ENCODE results near the gene NTRK1.

NTRK1 gene

DNA sequence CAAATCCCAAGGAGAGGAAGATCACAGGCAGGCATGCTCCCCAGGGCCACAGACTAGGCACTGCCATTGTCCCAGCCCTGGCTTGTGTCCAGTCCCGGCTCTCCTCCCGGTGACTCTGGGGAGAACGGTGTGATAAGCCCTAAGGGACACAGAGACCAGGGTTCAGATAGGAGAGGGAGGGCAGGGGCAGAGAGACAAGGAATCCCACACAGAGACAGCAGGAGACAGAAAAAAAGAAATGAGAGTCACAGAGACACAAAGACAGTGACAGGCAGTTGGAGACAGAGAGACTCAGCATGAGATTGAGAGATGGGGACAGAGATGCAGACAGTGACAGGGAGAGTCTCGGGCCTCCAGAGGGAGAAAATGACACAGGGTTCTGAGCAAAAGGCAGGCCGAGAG is 2.1 kb upstream of the NTRK1 start:
- no peak for DNase-seq

DNA sequence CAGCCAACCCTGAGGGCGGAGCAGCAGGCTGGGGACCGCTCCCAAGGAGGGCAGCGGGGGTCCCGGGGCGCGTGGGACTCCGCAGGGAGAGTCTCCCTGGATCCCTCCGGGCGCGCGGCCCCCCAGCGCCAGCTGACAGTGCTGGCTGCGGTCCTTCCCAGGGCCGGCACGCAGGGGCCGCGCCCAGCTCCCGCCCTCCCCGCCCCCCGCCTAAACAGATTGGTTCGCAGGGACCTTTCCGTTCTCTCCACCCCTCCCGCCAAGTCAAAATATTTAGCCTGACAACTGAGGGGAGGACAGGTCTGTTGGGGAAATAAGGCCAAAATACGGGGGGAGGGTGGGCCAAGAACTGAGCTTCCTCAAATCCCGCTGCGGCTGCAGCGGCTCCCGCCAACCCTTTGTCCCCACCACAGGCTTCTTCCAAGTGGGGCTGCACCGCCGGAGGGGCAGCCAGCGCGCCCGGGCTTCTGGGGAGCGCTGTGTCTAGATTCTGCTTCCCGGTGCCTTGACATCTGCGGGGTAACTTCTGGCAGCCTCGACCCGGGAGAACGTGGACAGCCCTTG is 1.6 kb upstream of the NTRK1 start, which contains the start of gene INSRR:
TSS of gene INSRR (minus strand) at position 159 of the 564 bp plus-strand sequence. CDS start 496 bp downstream, outside the sequence.
- DNase-seq: no peak

DNA sequence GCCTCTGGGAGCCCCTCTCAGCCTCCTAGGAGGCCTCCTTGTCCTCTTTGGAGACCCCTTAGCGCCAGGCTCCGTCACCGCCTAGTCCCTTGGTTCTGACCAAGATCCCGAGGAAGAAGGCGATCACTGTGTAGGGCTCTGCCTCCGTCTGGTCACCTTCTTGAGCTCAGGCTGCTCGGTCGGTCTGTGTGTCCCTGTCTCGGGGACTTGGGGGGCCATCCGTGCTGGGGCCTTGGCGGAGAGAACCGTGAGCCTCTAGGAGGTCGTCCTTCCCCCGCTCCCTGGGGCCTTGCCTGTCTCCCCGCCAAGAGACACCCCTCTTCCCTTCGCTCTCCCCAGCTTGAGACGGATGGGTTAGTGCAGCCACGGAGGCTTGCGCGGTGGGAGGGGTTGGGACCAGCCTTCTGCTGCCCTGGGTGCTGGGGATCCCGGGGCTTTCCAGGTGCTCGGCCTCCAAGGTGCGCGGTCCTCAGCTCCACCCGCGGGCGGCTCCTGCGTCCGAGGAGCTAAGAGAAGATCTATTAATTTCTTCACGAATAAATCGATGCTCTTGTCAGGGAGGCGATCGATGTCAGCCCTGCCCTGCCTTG is 1.0 kb upstream of the NTRK1 start:
- DNase-seq: no peak

DNA sequence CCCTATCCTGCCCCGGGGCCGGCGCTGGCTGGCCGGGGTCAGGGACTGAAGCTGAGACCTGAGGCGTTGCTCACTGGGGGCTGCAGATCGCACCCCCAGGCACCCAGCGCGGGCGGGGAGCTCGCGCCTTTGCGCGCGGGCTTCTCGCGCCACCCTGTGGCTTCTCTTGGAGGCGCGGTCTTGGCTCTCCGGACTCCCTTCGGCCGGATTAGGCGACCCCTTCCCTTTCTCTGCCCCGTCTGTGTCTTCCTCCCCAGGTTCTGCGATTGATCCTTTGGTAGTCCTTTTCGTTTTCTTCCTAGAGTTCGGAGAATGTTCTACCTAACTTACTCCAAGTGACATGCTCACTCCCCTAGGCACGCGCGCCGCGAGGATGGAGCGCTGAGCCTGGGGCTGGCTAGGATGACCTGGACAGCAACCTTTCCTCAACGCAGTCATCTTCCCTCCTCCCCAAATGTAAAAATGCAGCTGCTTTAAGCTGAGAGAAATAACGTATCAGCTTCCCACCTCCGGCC is 495 bp upstream of the NTRK1 start:
- peak; percentile 29 for DNase-seq

DNA sequence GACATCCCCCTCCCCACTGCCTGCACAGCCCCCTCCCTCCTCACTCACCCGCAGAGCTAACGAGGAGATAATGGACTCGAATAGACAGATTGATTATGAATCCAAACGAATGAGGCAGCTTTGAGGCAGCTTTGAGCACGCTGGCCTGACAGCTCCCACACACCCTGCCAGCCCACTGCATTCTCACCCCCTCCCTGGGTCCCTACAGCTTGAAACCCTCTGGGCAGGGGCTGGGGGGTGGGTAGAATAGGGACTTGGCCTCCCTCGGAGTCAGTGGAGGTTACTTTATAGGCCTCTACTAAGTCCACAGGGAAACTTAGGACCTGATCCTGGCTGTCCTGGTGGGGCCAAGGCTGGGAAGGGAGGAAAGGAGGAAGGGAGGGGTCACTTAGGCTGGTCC is 1.9 kb downstream of the NTRK1 start:
- no peak for DNase-seq

DNA sequence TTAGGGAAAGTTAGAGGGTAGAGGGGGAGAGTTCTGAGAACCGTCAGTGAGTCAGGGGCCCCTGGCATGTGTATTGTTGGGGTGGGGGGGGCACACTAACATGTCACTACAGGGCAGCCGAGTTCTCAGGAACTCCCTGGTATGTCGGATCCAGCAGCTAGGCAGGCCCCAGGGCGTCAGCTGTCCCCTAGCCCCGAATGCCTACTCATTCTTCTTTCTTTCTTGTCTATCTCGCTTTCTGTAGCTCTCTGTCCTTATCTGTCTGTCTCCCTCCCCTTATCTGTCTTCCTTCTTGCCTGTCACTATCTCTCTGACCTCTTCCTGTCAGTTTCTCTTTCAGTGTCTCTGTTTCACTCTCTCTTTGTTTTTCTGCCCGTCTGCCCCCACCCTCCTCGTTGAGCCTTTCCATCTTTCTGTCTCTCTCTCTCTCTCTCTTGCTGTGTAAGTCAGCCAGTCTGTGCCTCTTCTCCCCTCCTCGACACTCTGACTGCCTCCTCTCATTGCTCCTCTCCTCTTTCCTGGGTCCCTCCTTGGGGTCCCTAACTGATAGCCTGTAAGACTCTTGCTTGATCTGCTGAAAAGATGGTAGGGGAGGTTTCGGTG is 2.4 kb downstream of the NTRK1 start:
- DNase-seq: no peak

DNA sequence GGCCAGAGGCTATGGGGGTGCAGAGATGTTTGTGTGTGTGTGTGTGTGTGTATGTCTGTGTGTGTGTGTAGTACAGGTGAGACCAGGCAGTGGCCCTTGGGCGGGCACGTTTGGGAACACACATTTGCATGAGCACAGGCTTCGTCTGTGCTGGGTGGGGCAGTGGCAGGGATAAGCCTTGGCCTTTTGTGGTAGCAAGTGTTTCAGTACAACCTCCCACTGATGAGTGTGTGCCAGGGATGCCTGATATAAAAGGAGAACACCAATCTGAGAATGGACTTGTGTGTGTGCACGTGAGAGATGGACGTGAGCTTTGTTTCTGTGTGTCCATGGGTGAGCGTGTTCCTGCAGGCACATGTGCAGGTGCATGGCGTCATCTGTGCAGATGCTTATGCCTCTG is 3.0 kb downstream of the NTRK1 start:
- no peak for DNase-seq

DNA sequence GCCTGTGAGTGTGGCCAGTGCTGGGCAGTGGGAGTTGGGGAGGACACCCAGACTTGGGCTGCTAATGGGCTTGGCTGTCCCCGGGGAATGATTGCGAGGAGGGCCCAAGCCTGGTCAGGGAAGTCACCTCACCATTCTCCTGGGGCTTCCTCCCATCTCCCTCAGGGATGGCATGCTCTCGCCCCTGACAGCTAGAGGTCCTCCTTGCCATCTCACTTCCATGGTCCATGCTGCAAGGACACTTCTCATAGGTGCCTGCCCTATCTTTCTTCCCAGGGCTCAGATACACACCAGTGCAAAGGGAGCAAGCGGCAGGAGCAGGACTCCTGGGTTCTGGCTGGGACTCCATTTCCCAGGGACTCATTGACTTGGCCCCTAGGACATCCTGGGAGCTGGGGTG is 4.1 kb downstream of the NTRK1 start:
- DNase-seq: no peak

DNA sequence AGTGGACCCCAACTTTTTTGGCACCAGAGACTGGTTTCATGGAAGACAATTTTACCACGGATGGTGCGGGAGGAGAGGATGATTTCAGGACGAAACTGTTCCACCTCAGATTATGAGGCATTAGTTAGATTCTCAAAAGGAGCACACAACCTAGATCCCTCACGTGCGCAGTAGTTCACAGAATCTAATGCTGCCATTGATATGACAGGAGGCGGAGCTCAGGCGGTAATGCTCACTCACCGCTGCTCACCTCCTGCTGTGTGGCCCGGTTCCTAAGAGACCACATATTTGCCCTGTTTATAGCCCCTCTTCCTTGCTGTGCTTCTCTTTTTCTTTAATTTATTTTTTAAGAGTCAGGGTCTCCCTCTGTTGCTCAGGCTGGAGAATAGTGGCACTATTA is 4.6 kb downstream of the NTRK1 start:
- no peak for DNase-seq

DNA sequence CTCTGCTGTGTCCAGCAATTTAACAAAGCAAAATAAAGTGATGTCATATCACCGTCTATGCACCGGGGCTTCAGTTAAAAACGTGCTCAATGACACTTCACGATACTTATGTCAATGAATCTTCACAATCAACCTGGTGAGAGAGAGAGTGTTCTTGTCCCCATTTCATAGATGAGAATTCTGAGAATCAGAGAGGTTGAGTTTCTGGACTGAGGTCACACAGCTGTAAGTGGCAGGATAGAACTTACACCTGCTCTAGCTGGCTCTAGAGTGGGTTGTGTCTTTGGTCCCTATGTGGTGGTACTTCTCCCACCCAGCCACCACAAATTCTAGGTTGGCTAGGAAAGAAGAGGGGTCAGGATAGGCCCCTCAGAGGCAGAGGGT is 5.2 kb downstream of the NTRK1 start:
- DNase-seq: no peak

DNA sequence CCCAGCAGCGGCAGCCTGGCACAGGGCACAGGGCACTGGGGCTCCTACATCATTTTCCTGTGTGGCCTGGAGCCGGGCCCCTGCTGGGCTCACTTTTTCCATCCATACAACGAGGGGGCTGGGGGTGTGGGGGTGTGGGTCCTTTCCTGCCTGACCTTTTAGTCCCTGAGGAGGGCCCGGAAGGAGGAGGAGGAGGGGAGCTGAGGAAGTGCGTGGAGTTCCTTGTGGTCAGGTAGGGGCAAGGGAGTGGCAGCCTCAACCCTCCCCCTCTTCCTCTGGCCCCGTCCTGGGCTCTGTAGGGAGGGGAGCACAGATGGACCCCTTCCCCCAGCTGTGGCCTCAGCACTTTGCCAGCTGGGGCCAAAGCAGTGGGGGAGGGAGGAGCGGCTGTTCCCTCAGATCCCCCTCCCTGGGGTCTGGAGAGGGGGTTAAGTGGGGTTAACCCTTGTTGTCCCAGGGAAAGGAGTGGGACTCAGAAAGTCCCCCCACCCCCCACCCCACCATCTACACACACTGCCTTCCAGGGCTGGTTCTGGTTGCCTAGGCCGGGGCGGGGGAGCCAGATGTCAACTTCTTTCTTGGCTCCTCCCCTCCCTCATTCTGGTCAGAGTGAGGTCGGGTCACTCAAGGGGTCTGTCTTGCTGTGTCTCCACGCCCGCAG is 5.7 kb downstream of the NTRK1 start:
- DNase-seq: no peak

DNA sequence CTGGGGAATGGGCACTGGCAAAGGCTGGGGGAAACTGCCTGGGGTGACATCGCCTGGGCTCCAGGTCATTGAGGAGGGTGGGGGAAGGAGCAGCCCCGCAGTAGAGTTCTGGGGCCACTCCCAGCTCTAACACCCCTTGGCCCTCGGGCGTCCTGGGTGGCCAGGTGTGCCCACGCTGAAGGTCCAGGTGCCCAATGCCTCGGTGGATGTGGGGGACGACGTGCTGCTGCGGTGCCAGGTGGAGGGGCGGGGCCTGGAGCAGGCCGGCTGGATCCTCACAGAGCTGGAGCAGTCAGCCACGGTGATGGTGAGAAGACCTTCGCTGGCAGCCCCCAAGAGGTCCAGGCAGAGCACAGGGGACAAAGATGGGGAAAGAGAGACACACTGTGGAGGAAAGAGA is 7.7 kb downstream of the NTRK1 start:
- no peak for DNase-seq

DNA sequence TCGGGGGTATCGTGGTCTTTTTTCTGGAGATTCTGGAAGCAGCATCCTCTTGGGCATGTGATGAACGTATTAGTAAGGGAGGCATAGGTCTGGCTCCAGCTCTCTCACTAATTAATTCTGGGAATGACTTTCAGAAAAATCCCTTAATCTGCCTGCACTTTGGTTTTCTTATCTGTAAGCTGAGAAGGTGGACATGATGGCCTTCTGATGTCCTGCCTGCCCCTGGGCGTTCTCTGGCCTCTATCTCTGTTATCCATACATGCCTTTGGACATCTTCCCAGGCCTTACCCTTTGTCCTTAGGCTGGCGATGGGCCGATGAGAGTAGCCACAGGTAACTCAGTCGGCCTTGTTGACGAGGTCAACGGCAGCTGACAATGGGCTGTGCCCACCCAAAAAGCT is 8.8 kb downstream of the NTRK1 start:
- no peak for DNase-seq

DNA sequence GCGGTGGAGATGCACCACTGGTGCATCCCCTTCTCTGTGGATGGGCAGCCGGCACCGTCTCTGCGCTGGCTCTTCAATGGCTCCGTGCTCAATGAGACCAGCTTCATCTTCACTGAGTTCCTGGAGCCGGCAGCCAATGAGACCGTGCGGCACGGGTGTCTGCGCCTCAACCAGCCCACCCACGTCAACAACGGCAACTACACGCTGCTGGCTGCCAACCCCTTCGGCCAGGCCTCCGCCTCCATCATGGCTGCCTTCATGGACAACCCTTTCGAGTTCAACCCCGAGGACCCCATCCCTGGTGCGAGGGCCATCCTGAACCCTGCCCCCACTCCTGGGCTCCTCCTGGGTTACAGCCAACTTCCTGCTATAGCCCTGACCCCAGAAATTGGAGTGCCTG is 13.0 kb downstream of the NTRK1 start:
- DNase-seq: no peak

DNA sequence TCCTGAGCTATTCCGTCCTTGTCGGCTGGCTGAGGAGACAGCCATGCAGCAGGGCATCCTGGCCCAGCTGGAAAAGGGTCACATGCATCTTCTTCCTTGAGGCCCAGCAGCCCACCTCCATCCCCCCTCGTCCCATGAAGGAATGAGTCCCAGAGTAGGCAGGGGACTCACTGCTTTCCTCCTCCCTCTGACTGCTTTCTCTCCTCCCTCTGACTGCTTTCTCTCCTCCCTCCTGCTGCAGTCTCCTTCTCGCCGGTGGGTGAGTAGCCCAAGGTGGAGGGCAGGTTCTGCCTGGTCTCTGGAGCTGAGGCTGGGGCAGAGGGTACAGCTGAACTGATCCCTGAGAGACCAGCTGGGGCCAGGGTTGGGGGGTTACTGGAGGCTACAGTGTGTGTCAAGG is 13.5 kb downstream of the NTRK1 start:
- no peak for DNase-seq

DNA sequence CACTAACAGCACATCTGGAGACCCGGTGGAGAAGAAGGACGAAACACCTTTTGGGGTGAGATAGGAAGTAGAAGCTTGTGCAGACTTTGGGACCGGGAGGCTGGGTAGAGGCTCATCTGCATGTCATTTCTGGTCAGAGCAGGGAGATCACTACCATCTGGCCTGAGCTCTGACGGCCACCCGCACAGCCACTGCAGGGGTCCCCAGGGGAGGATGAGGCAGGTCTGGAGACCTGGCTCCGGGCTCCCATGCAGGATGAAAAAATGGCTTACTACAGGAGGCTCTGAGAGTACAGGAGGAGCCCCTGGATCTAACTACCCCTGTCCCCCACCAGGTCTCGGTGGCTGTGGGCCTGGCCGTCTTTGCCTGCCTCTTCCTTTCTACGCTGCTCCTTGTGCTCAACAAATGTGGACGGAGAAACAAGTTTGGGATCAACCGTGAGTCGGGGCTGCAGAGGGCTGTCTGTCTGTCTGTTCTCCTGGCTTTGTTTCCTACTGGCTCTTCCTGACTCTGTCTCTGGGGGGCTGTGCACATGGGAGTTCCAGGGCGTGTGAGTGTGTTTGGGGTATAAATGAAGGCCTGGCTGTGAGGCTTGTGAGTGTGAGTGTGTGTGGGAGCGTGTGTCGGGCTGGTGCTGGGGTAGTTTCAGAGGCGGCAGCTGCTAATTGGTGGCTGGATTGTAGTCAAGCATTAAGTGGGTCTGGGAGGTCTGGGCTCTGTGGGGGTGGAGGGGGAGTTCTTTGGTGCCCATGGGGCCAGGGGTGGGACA is 14.1 kb downstream of the NTRK1 start:
- no peak for DNase-seq

DNA sequence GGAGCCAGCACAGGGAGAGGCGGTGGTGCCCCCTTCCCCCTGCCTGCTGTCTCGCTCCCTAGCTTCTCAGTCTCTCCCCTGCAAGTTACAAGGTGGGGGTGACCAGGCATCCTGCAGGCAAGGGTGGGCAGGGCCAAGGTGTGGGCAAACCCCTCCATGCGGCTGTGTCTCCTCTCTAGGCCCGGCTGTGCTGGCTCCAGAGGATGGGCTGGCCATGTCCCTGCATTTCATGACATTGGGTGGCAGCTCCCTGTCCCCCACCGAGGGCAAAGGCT is 14.6 kb downstream of the NTRK1 start:
- no peak for DNase-seq

DNA sequence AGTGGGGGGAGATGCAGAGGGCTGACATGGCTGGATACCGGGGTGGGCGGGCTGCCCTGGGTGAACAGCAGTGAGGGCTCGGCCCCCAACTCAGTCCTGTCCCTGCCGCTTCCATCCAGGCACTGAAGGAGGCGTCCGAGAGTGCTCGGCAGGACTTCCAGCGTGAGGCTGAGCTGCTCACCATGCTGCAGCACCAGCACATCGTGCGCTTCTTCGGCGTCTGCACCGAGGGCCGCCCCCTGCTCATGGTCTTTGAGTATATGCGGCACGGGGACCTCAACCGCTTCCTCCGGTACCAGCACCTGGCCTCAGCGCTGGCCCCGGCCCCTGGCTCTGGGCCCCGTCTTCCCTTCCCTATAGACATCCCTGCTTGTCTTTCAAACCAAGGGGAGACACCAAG is 15.6 kb downstream of the NTRK1 start:
- DNase-seq: no peak

DNA sequence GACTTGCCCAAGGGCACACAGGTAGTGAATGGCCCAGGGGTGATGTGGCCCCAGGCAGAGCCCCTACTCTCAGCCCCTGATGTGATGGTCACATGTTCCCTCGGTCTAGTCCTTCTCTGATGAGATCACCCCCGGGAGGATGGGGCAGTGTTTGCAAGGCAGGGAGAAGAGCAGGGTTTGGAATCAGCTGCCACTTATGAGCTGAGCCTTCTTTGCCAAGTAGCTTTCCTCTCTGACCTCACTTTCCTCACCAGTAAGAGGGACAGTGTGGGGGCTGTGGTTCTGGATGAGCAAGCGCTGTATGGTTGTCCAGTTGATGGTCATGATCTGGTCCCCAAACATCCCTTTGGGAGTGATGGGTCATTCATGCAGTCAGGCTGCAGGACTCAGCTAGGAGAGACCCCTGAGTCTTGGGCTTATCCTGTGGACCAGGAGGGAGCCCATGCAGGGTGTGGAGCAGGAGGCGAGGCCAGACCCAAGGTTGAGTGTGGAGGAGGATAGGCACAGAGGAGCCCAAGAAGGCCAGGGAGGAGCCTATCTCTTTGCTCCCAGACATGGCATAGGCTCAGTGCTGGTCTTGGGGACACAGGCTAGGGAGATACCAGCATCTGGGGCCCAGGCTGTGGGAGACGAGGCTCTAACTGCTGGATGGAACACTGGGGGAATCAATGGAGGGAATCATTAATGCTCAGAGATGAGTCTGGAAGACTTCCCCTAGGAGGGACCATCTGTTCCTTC is 16.9 kb downstream of the NTRK1 start:
- DNase-seq: no peak

DNA sequence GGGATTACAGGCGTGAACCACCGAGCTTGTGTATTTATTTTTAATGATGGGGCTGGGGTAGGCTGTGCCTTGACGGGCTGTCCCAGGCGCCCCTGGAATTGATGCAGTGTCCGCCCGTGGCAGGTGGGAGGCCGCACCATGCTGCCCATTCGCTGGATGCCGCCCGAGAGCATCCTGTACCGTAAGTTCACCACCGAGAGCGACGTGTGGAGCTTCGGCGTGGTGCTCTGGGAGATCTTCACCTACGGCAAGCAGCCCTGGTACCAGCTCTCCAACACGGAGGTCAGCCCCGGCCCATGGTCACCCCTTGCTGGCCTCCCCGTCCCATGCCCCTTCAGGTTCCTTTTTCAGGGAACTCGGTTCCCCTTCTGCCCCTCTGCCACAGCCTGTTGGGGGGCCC is 19.2 kb downstream of the NTRK1 start:
- DNase-seq: no peak

DNA sequence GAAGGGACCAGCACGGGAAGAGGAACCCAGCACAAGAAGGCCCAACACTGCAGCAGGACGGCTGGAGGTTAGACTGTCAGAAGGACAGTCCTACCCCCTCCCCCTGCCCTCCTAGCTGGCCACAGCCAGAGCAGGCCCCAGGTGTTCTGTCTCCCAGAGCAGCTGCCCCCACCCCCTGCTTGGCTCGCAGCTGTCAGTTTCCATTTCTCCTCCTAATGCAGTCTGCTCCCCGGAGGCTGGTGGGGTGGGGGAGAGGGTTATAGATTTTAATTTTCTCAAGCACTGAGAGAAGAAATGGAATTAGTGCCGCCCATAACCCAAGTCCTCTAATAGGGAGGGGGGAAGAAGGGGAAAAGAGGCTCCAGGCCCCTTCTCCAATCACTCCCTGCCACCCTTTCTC is 19.8 kb downstream of the NTRK1 start:
- no peak for DNase-seq

DNA sequence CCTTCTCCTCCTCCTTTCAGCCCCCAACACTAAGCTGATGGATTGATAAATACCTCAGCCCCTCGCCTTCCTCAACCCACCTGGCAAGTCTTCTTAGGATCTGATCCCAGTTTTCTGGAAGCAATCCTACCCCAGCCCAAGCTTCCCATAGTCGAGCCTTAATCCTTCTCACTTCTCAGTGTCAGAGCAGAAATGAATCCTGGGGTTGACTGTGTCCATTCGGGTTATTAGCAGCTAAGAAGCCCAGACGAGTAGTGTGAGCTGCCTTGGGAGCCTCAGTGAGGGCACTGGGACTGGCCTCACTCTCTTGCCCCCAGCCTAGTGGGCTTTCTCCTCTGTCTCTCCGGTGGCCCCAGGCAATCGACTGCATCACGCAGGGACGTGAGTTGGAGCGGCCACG is 20.4 kb downstream of the NTRK1 start:
- DNase-seq: no peak

DNA sequence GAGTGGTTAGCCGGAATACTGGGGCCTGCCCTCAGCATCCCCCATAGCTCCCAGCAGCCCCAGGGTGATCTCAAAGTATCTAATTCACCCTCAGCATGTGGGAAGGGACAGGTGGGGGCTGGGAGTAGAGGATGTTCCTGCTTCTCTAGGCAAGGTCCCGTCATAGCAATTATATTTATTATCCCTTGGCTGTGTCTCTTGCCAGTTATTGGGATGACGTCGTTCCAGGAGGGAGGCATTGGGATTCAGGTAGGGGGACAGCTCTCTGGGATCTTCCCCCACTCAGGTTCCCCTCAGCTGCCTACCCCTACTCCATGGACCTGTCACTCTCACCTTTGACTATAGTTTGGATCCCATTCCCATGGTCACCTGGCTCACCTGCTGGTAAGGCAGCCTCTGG is 21.0 kb downstream of the NTRK1 start:
- no peak for DNase-seq
